NT2/D1 (cell line): ENCODE data around the gene RERE.

Experiments
- DNase-seq: peaks from one replicate; pipeline ENCODE4 v3.0.0-alpha.2; 2011; ENCODE audit warnings: low read depth, low spot score
- H3K27me3 ChIP-seq: 2 replicates; pipeline ENCODE4 v1.6.0; 2011; ENCODE audit warnings: mild to moderate bottlenecking; ENCODE audit not compliant: insufficient read length, insufficient read depth
- H3K36me3 ChIP-seq: 2 replicates; pipeline ENCODE4 v1.6.1; 2011; ENCODE audit warnings: mild to moderate bottlenecking, low read length, mixed read lengths; ENCODE audit not compliant: insufficient read depth, insufficient read length
- H3K4me1 ChIP-seq: 2 replicates; pipeline ENCODE4 v1.5.1; 2011; ENCODE audit not compliant: insufficient read depth, insufficient read length
- H3K4me3 ChIP-seq: 2 replicates; pipeline ENCODE4 v1.5.1; 2011; ENCODE audit warnings: low read depth; ENCODE audit not compliant: insufficient read length
- H3K9ac ChIP-seq: 2 replicates; pipeline ENCODE4 v1.6.0; 2011; ENCODE audit warnings: low read depth; ENCODE audit not compliant: insufficient read length
- H3K9me3 ChIP-seq: 2 replicates; pipeline ENCODE4 v1.5.1; 2011; ENCODE audit warnings: mild to moderate bottlenecking, low read length; ENCODE audit not compliant: insufficient read depth
- SUZ12 ChIP-seq: IDR thresholded peaks from 2 replicates; pipeline ENCODE4 v1.6.1; 2011; ENCODE audit not compliant: insufficient read length, insufficient read depth; ENCODE audit errors: extremely low read depth
- YY1 ChIP-seq: IDR thresholded peaks from 2 replicates; pipeline ENCODE4 v1.6.1; 2011; ENCODE audit not compliant: insufficient read length, insufficient read depth
- ZNF274 ChIP-seq: IDR thresholded peaks from 2 replicates; pipeline ENCODE4 v1.6.1; 2011; ENCODE audit warnings: mild to moderate bottlenecking, low read depth, low read length

The RERE gene

GRCh38 chr1:8860738-8861516 is 43.5 kb upstream of the RERE start:
- no peak for TF ChIP-seq YY1
- Histone ChIP-seq H3K9ac (no peak overlapping the region), H3K4me1 (peaks cover 16% of the 10 kb centered on the region), H3K9me3 (no peaks in the 10 kb centered on the region), H3K27me3 (no peaks in the 10 kb centered on the region), H3K36me3 (peaks cover 87% of the 10 kb centered on the region), H3K4me3 (no peak overlapping the region)
- DNase-seq = no peak

DNA sequence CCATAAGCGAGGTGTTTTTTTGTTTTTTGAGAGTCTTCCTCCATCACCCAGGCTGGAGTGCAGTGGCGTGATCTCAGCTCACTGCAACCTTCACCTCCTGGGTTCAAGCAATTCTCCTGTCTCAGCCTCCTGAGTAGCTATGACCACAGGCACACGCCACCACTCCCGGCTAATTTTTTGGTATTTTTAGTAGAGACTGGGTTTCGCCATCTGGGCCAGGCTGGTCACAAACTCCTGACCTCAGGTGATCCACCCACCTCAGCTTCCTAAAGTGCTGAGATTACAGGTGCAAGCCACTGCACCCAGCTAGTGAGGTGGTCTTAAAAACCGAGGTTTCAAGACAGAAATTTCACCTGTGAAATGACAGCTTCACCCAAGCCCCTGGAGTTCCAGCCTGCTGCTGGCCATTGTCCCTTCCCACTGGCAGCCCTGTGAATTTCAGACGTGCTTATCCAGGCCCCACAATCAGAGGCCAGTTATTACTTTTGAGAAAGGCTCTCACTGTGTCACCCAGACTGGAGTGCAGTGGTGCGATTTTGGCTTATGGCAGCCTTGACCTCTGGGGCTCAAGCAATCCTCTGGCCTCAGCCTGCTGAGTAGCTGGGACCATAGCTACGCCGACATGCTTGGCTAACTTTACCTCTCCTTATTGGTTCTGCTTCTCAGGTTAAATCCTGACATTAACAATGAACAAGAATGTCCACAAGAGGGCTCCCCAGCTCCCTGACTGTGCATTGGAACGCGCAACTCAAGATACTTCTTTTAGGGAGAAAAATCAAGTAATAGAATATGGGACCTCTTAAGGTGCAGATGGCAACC is 41.7 kb upstream of the RERE start:
- no peaks in the 10 kb centered on the region for H3K27me3 ChIP-seq
- TF ChIP-seq SUZ12 = no peak
- TF ChIP-seq YY1 = no peak
- no peak for TF ChIP-seq ZNF274
- H3K9ac ChIP-seq = no peak overlapping the region
- no peaks in the 10 kb centered on the region for H3K9me3 ChIP-seq
- H3K4me1 ChIP-seq = peaks cover 5% of the 10 kb centered on the region
- no peak overlapping the region for H3K4me3 ChIP-seq
- DNase-seq = no peak
- peaks cover 69% of the 10 kb centered on the region for H3K36me3 ChIP-seq

DNA sequence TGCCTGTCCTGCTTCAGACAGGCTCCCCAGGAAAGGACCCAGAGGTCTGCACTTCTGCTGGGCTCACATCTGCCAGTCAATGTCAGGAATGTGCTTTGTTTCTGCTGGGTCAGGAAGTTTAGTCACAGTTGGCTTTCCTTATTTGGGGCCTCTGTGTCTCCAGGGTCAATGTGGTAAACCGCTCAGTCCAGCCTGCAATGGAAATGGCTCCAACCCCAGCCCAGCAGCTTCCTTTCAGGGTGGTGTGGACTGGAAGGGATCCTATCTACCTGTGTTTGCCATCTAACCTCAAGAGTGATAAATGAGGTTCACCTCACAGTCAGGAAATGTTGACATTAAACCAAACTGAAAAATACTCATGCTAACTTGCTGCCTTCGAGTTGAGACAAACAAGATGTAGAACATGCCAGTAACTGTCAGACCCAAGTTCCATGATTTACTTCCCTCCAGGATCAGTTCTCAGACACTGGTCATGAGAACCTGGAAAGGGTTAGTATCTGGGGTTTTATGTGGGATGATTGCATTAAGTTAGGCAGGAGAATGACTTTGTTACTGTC is 40.8 kb upstream of the RERE start:
- Histone ChIP-seq H3K36me3 (peaks cover 60% of the 10 kb centered on the region), H3K27me3 (no peaks in the 10 kb centered on the region), H3K9ac (no peak overlapping the region), H3K4me1 (peaks cover 5% of the 10 kb centered on the region), H3K9me3 (no peaks in the 10 kb centered on the region), H3K4me3 (no peak overlapping the region)
- TF ChIP-seq SUZ12 (no peak), ZNF274 (no peak), YY1 (no peak)
- no peak for DNase-seq

DNA sequence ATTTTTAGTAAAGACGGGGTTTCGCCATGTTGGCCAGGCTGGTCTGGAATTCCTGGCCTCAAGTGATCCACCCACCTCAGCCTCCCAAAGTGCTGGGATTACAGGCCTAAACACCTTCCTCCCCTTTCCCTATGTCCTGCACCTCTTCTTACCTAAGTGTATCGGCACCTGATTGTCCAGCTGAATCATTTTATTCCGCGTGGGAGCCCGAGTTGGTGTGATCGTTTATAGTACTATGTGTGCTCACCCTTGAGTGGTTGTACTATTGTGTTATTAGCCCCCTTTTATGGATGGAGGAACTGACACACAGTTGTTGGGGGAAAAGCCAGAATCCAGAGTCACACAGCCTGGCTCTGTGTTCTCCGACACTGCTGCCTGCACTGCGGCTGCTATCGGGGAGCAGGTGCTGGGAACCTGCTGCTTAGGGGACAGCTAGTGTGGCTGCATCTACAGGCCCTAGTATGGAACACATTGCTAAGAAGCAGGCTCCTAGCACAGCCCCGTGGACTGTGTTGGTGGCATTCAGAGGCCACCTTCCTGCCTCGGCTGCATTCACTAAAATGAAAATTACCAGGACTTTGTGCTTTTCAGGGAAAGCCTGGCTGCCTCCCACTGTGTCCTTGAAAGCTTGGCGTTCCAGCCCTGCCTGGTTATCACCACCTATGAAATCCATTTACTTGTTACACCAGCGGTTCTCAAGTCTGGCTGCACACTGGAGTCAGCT is 39.4 kb upstream of the RERE start:
- TF ChIP-seq ZNF274 (no peak), SUZ12 (no peak), YY1 (no peak)
- DNase-seq = no peak
- H3K27me3 ChIP-seq = no peaks in the 10 kb centered on the region
- peaks cover 5% of the 10 kb centered on the region for H3K4me1 ChIP-seq
- no peak overlapping the region for H3K4me3 ChIP-seq
- peaks cover 46% of the 10 kb centered on the region for H3K36me3 ChIP-seq
- H3K9ac ChIP-seq = no peak overlapping the region
- no peaks in the 10 kb centered on the region for H3K9me3 ChIP-seq

GRCh38 chr1:8854240-8854639 is 36.8 kb upstream of the RERE start:
- H3K27me3 ChIP-seq = no peaks in the 10 kb centered on the region
- peaks cover 5% of the 10 kb centered on the region for H3K4me1 ChIP-seq
- H3K4me3 ChIP-seq = no peak overlapping the region
- H3K36me3 ChIP-seq = peaks cover 24% of the 10 kb centered on the region
- TF ChIP-seq YY1 (no peak), ZNF274 (no peak), SUZ12 (no peak)
- H3K9ac ChIP-seq = no peak overlapping the region
- H3K9me3 ChIP-seq = no peaks in the 10 kb centered on the region
- no peak for DNase-seq

DNA sequence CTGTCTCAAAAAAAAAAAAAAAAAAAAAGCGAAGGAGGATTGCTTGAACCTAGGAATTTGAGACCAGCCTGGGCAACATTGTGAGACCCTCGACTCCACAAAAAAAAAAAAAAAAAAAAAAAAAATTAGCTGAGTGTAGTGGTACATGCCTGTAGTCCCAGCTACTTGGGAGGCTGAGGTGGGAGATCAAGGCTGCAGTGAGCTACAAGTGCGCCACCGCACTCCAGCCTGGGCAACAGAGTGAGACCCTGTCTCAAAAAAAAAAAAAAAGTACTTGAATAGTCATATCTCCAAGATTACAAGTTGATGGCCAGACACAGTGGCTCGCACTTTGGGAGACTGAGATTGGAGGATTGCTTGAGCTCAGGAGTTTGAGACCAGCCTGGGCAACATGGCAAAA is 33.6 kb upstream of the RERE start:
- Histone ChIP-seq H3K9me3 (no peaks in the 10 kb centered on the region), H3K4me1 (peaks cover 8% of the 10 kb centered on the region), H3K9ac (no peak overlapping the region), H3K36me3 (no peaks in the 10 kb centered on the region), H3K27me3 (no peaks in the 10 kb centered on the region), H3K4me3 (no peak overlapping the region)
- DNase-seq = no peak
- TF ChIP-seq SUZ12 (no peak), YY1 (no peak), ZNF274 (no peak)
